ENCODE results near the gene SSH2. TPM values are rescaled to one million over a fixed set of nuclear protein-coding genes. Genes with fewer than 3 reads are reported as not detected.

Gene SSH2
- total and polyA plus RNA-seq, 3 donors from 2014 or later = 31.0 to 62.3 (median 37.4) TPM

GRCh38 chr17:29603109-29603674 lies 326.8 kb downstream of the SSH2 start:
- H3K27me3 ChIP-seq = no peaks in the 10 kb centered on the region
- no peaks in the 10 kb centered on the region for H3K9me3 ChIP-seq
- H3K27ac ChIP-seq = no peak overlapping the region
- H3K4me1 ChIP-seq = peaks cover 10% of the 10 kb centered on the region
- DNase-seq = no peak
- intact Hi-C loops (cut with DNase I; ENCODE audit: low total_unique reads) = no loop called here
- H3K36me3 ChIP-seq (ENCODE audit: low read depth, missing control alignments) = no peaks in the 10 kb centered on the region
- no peak overlapping the region for H3K4me3 ChIP-seq
- TF ChIP-seq CTCF (IDR thresholded peaks at IDR 0.05) (no peak), POLR2A (IDR thresholded peaks at IDR 0.05) (no peak)
- 84 to 85% methylated on average over 6 of the region's 6 CpGs for WGBS, 2 donors

- peaks cover 47% of the 10 kb centered on the region for H3K4me1 ChIP-seq
- H3K27ac ChIP-seq = peak overlapping the region; percentile 24 to 45
- no peak for DNase-seq
- no peak for TF ChIP-seq POLR2A (IDR thresholded peaks at IDR 0.05)
- no peak for TF ChIP-seq CTCF (IDR thresholded peaks at IDR 0.05)
- H3K36me3 ChIP-seq (ENCODE audit: low read depth, missing control alignments) = no peaks in the 10 kb centered on the region
- H3K9me3 ChIP-seq = no peaks in the 10 kb centered on the region
- intact Hi-C loops (cut with DNase I; ENCODE audit: low total_unique reads) = no loop called here
- H3K27me3 ChIP-seq = no peaks in the 10 kb centered on the region
- H3K4me3 ChIP-seq = no peak overlapping the region
- 40 to 61% methylated on average over 10 to 11 of the region's 13 CpGs for WGBS, 2 donors
Observed at GRCh38 chr17:29597361-29598172, 332.5 kb downstream of the SSH2 start.

- intact Hi-C loops (cut with DNase I; ENCODE audit: low total_unique reads) = no loop called here
- H3K27me3 ChIP-seq = no peaks in the 10 kb centered on the region
- H3K36me3 ChIP-seq (ENCODE audit: low read depth, missing control alignments) = no peaks in the 10 kb centered on the region
- DNase-seq = no peak
- H3K9me3 ChIP-seq = no peaks in the 10 kb centered on the region
- TF ChIP-seq POLR2A (IDR thresholded peaks at IDR 0.05) (no peak), CTCF (IDR thresholded peaks at IDR 0.05) (no peak)
- H3K4me3 ChIP-seq = no peak overlapping the region
- H3K27ac ChIP-seq = peak overlapping the region; percentile 13 to 45
- H3K4me1 ChIP-seq = peaks cover 55% of the 10 kb centered on the region
- WGBS, 2 donors = 52 to 53% methylated on average over 9 of the region's 9 CpGs
Observed at GRCh38 chr17:29596811-29597210, 333.2 kb downstream of the SSH2 start.

- no peaks in the 10 kb centered on the region for H3K36me3 ChIP-seq (ENCODE audit: low read depth, missing control alignments)
- no peak for DNase-seq
- intact Hi-C loops (cut with DNase I; ENCODE audit: low total_unique reads) = no loop called here
- TF ChIP-seq POLR2A (IDR thresholded peaks at IDR 0.05) (no peak), CTCF (IDR thresholded peaks at IDR 0.05) (no peak)
- WGBS, 2 donors = 67 to 72% methylated on average over 7 to 12 of the region's 12 CpGs
- H3K4me1 ChIP-seq = peaks cover 59% of the 10 kb centered on the region
- no peaks in the 10 kb centered on the region for H3K27me3 ChIP-seq
- no peak overlapping the region for H3K4me3 ChIP-seq
- H3K9me3 ChIP-seq = no peaks in the 10 kb centered on the region
- peak overlapping the region; percentile 13 to 45 for H3K27ac ChIP-seq
Observed at GRCh38 chr17:29595943-29596774, 333.9 kb downstream of the SSH2 start.
